A673 (cell line): Measurements from ENCODE around the gene PYCARD.

Experiments used
- CTCF ChIP-seq: fragments of 300-800, 200-600 bp; sonication (generic); conservative IDR thresholded peaks from 2 replicates; pipeline ENCODE4 v1.5.1; 2017; ENCODE audit warnings: low read depth, mild to moderate bottlenecking, antibody characterized with exemption, low read length, moderate library complexity, mixed read lengths
- EZH2 ChIP-seq: fragments of 200-600 bp; sonication (generic); IDR thresholded peaks from 2 replicates; pipeline ENCODE4 v1.6.1; 2017; ENCODE audit warnings: borderline replicate concordance, low read depth, mild to moderate bottlenecking, mixed read lengths, antibody characterized with exemption, low read length; ENCODE audit not compliant: poor library complexity, severe bottlenecking

DNA sequence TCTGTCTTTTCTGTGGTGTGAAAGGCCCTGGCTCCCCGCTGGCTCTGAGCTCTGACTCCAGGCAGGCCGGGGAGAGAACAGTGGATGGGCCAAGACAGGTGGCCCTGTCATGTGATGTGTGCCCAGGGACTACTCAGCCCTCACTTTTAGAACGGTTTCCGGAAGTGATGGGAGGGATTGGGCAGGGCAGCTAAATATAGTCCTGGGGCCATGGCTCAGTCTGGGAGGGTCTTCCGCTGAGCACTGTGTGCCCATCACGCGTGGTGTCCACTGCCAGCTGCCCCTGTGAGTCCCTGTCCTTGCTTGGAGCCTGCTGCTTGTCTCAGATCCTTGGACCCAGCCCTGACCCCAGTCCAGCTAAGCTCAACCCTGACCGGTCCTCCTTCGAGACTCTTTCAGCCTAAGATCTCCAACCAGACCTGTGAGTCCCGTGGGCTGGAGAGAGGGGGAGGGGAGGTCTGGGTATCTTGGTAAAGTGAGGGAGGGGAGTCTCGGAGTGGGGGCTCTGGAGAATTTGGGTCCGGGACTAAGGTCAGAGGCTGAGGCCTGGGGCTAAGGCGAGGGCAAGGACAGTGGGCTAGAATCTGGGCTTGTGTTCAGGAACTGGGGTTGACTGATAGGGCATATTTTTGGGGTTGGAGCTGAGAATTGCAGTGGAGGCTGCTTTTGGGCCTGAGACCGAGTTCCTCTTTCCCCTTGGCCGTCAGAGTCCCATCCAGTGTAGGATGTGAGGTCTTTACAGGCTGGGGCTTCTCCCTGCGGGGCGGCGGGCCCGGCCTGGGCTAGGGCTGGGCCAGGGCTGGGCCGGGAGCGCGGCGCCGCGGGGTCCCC, 11.5 kb upstream of the PYCARD start, which contains the start of gene TRIM72:
- no peak for TF ChIP-seq CTCF
- TF ChIP-seq EZH2: no peak
